ENCODE results near the gene BCAS3.
"Not testable (repeated sequence)": the region's sequence is repeated elsewhere in the genome, so short reads cannot be mapped to it uniquely, and the experiment has no call there.

Gene BCAS3

GRCh38 chr17:60926466-60927183, 249.0 kb downstream of the BCAS3 start:
- ChIA-PET POLR2A (no interaction called here), CTCF (no interaction called here)
- H3K9me3 ChIP-seq (ENCODE audit: control extremely low read depth in 1 of 5, control insufficient read depth in 4 of 5, insufficient read depth in 2 of 5, low read depth in 1 of 5, low read length in 4 of 5): no peaks in the 10 kb centered on the region
- no peaks in the 10 kb centered on the region for H3K36me3 ChIP-seq (ENCODE audit: control insufficient read depth in 4 of 4, insufficient read depth in 4 of 4, low read length in 3 of 4)
- no peaks in the 10 kb centered on the region for H3K27me3 ChIP-seq (replicated peaks in 2 of 5; ENCODE audit: control insufficient read depth in 4 of 5, insufficient read depth in 5 of 5, low read length in 4 of 5)
- no peak overlapping the region for H3K4me3 ChIP-seq (ENCODE audit: control insufficient read depth in 1 of 7, extremely low read depth in 1 of 7, insufficient read depth in 4 of 7, low read depth in 2 of 7, low read length in 6 of 7)
- WGBS (ENCODE audit: insufficient coverage): no CpG with 5 or more reads among the region's 3 CpGs
- DNase-seq: no peak
- H3K27ac ChIP-seq (ENCODE audit: insufficient read depth in 1 of 2, low read depth in 1 of 2, low read length in 2 of 2, poor library complexity in 1 of 2, severe bottlenecking in 2 of 2): no peak overlapping the region
- no peaks in the 10 kb centered on the region for H3K4me1 ChIP-seq (ENCODE audit: control extremely low read depth in 1 of 4, control insufficient read depth in 4 of 4, insufficient read depth in 4 of 4, low read length in 3 of 4)

GRCh38 chr17:60933739-60934138, 256.1 kb downstream of the BCAS3 start:
- H3K4me3 ChIP-seq (ENCODE audit: control insufficient read depth in 1 of 7, extremely low read depth in 1 of 7, insufficient read depth in 4 of 7, low read depth in 2 of 7, low read length in 6 of 7): no peak overlapping the region
- no CpG with 5 or more reads among the region's 2 CpGs for WGBS (ENCODE audit: insufficient coverage)
- H3K27me3 ChIP-seq (replicated peaks in 2 of 5; ENCODE audit: control insufficient read depth in 4 of 5, insufficient read depth in 5 of 5, low read length in 4 of 5): no peaks in the 10 kb centered on the region
- no peaks in the 10 kb centered on the region for H3K36me3 ChIP-seq (ENCODE audit: control insufficient read depth in 4 of 4, insufficient read depth in 4 of 4, low read length in 3 of 4)
- no peaks in the 10 kb centered on the region for H3K4me1 ChIP-seq (ENCODE audit: control extremely low read depth in 1 of 4, control insufficient read depth in 4 of 4, insufficient read depth in 4 of 4, low read length in 3 of 4)
- no peak for DNase-seq
- H3K27ac ChIP-seq (ENCODE audit: insufficient read depth in 1 of 2, low read depth in 1 of 2, low read length in 2 of 2, poor library complexity in 1 of 2, severe bottlenecking in 2 of 2): no peak overlapping the region
- ChIA-PET CTCF (no interaction called here), POLR2A (no interaction called here)
- no peaks in the 10 kb centered on the region for H3K9me3 ChIP-seq (ENCODE audit: control extremely low read depth in 1 of 5, control insufficient read depth in 4 of 5, insufficient read depth in 2 of 5, low read depth in 1 of 5, low read length in 4 of 5)

- POLR2A ChIA-PET: no interaction called here
- WGBS (ENCODE audit: insufficient coverage): 84% methylated on average over 2 of the region's 6 CpGs
These were observed 257.1 kb downstream of the BCAS3 start for GRCh38 chr17:60934723-60935122.

GRCh38 chr17:60935991-60936390, 258.3 kb downstream of the BCAS3 start:
- H3K4me1 ChIP-seq (ENCODE audit: control extremely low read depth in 1 of 4, control insufficient read depth in 4 of 4, insufficient read depth in 4 of 4, low read length in 3 of 4); POLR2A ChIA-PET; H3K36me3 ChIP-seq (ENCODE audit: control insufficient read depth in 4 of 4, insufficient read depth in 4 of 4, low read length in 3 of 4); DNase-seq; H3K27ac ChIP-seq (ENCODE audit: insufficient read depth in 1 of 2, low read depth in 1 of 2, low read length in 2 of 2, poor library complexity in 1 of 2, severe bottlenecking in 2 of 2); H3K27me3 ChIP-seq (replicated peaks in 2 of 5; ENCODE audit: control insufficient read depth in 4 of 5, insufficient read depth in 5 of 5, low read length in 4 of 5); CTCF ChIA-PET; H3K9me3 ChIP-seq (ENCODE audit: control extremely low read depth in 1 of 5, control insufficient read depth in 4 of 5, insufficient read depth in 2 of 5, low read depth in 1 of 5, low read length in 4 of 5); H3K4me3 ChIP-seq (ENCODE audit: control insufficient read depth in 1 of 7, extremely low read depth in 1 of 7, insufficient read depth in 4 of 7, low read depth in 2 of 7, low read length in 6 of 7): not testable (repeated sequence)

More at GRCh38 chr17:60934723-60935122, 257.1 kb downstream of the BCAS3 start:
- Histone ChIP-seq H3K27ac (ENCODE audit: insufficient read depth in 1 of 2, low read depth in 1 of 2, low read length in 2 of 2, poor library complexity in 1 of 2, severe bottlenecking in 2 of 2) (no peak overlapping the region), H3K9me3 (ENCODE audit: control extremely low read depth in 1 of 5, control insufficient read depth in 4 of 5, insufficient read depth in 2 of 5, low read depth in 1 of 5, low read length in 4 of 5) (no peaks in the 10 kb centered on the region), H3K4me1 (ENCODE audit: control extremely low read depth in 1 of 4, control insufficient read depth in 4 of 4, insufficient read depth in 4 of 4, low read length in 3 of 4) (no peaks in the 10 kb centered on the region), H3K27me3 (replicated peaks in 2 of 5; ENCODE audit: control insufficient read depth in 4 of 5, insufficient read depth in 5 of 5, low read length in 4 of 5) (no peaks in the 10 kb centered on the region), H3K36me3 (ENCODE audit: control insufficient read depth in 4 of 4, insufficient read depth in 4 of 4, low read length in 3 of 4) (no peaks in the 10 kb centered on the region), H3K4me3 (ENCODE audit: control insufficient read depth in 1 of 7, extremely low read depth in 1 of 7, insufficient read depth in 4 of 7, low read depth in 2 of 7, low read length in 6 of 7) (no peak overlapping the region)
- DNase-seq: no peak
- CTCF ChIA-PET: no interaction called here

- ChIA-PET POLR2A (no interaction called here), CTCF (no interaction called here)
- no peak for DNase-seq
- Histone ChIP-seq H3K27me3 (replicated peaks in 2 of 5; ENCODE audit: control insufficient read depth in 4 of 5, insufficient read depth in 5 of 5, low read length in 4 of 5) (no peaks in the 10 kb centered on the region), H3K9me3 (ENCODE audit: control extremely low read depth in 1 of 5, control insufficient read depth in 4 of 5, insufficient read depth in 2 of 5, low read depth in 1 of 5, low read length in 4 of 5) (no peaks in the 10 kb centered on the region), H3K4me3 (ENCODE audit: control insufficient read depth in 1 of 7, extremely low read depth in 1 of 7, insufficient read depth in 4 of 7, low read depth in 2 of 7, low read length in 6 of 7) (no peak overlapping the region), H3K27ac (ENCODE audit: insufficient read depth in 1 of 2, low read depth in 1 of 2, low read length in 2 of 2, poor library complexity in 1 of 2, severe bottlenecking in 2 of 2) (no peak overlapping the region), H3K4me1 (ENCODE audit: control extremely low read depth in 1 of 4, control insufficient read depth in 4 of 4, insufficient read depth in 4 of 4, low read length in 3 of 4) (no peaks in the 10 kb centered on the region), H3K36me3 (ENCODE audit: control insufficient read depth in 4 of 4, insufficient read depth in 4 of 4, low read length in 3 of 4) (no peaks in the 10 kb centered on the region)
- WGBS (ENCODE audit: insufficient coverage): 100% methylated on average over 1 of the region's 2 CpGs
These were observed 261.7 kb downstream of the BCAS3 start for GRCh38 chr17:60939318-60939717.

GRCh38 chr17:60941028-60941427, 263.4 kb downstream of the BCAS3 start:
- Histone ChIP-seq H3K4me1 (ENCODE audit: control extremely low read depth in 1 of 4, control insufficient read depth in 4 of 4, insufficient read depth in 4 of 4, low read length in 3 of 4) (no peaks in the 10 kb centered on the region), H3K9me3 (ENCODE audit: control extremely low read depth in 1 of 5, control insufficient read depth in 4 of 5, insufficient read depth in 2 of 5, low read depth in 1 of 5, low read length in 4 of 5) (no peaks in the 10 kb centered on the region), H3K27ac (ENCODE audit: insufficient read depth in 1 of 2, low read depth in 1 of 2, low read length in 2 of 2, poor library complexity in 1 of 2, severe bottlenecking in 2 of 2) (no peak overlapping the region), H3K4me3 (ENCODE audit: control insufficient read depth in 1 of 7, extremely low read depth in 1 of 7, insufficient read depth in 4 of 7, low read depth in 2 of 7, low read length in 6 of 7) (no peak overlapping the region), H3K27me3 (replicated peaks in 2 of 5; ENCODE audit: control insufficient read depth in 4 of 5, insufficient read depth in 5 of 5, low read length in 4 of 5) (no peaks in the 10 kb centered on the region), H3K36me3 (ENCODE audit: control insufficient read depth in 4 of 4, insufficient read depth in 4 of 4, low read length in 3 of 4) (no peaks in the 10 kb centered on the region)
- WGBS (ENCODE audit: insufficient coverage): 92% methylated on average over 4 of the region's 5 CpGs
- ChIA-PET CTCF (no interaction called here), POLR2A (no interaction called here)
- no peak for DNase-seq

GRCh38 chr17:60941571-60941970, 263.9 kb downstream of the BCAS3 start:
- H3K27ac ChIP-seq (ENCODE audit: insufficient read depth in 1 of 2, low read depth in 1 of 2, low read length in 2 of 2, poor library complexity in 1 of 2, severe bottlenecking in 2 of 2): no peak overlapping the region
- no peaks in the 10 kb centered on the region for H3K27me3 ChIP-seq (replicated peaks in 2 of 5; ENCODE audit: control insufficient read depth in 4 of 5, insufficient read depth in 5 of 5, low read length in 4 of 5)
- ChIA-PET CTCF (no interaction called here), POLR2A (no interaction called here)
- no CpG with 5 or more reads among the region's 2 CpGs for WGBS (ENCODE audit: insufficient coverage)
- H3K36me3 ChIP-seq (ENCODE audit: control insufficient read depth in 4 of 4, insufficient read depth in 4 of 4, low read length in 3 of 4): no peaks in the 10 kb centered on the region
- H3K9me3 ChIP-seq (ENCODE audit: control extremely low read depth in 1 of 5, control insufficient read depth in 4 of 5, insufficient read depth in 2 of 5, low read depth in 1 of 5, low read length in 4 of 5): no peaks in the 10 kb centered on the region
- no peak for DNase-seq
- no peak overlapping the region for H3K4me3 ChIP-seq (ENCODE audit: control insufficient read depth in 1 of 7, extremely low read depth in 1 of 7, insufficient read depth in 4 of 7, low read depth in 2 of 7, low read length in 6 of 7)
- H3K4me1 ChIP-seq (ENCODE audit: control extremely low read depth in 1 of 4, control insufficient read depth in 4 of 4, insufficient read depth in 4 of 4, low read length in 3 of 4): no peaks in the 10 kb centered on the region

All from common myeloid progenitor, CD34-positive (primary cell).